Measurements from ENCODE around the gene MYOM3. TPM values are rescaled to one million over a fixed set of nuclear protein-coding genes. Genes with fewer than 3 reads are reported as not detected.

Gene MYOM3
- polyA plus RNA-seq, 1 experiment: not detected

DNA sequence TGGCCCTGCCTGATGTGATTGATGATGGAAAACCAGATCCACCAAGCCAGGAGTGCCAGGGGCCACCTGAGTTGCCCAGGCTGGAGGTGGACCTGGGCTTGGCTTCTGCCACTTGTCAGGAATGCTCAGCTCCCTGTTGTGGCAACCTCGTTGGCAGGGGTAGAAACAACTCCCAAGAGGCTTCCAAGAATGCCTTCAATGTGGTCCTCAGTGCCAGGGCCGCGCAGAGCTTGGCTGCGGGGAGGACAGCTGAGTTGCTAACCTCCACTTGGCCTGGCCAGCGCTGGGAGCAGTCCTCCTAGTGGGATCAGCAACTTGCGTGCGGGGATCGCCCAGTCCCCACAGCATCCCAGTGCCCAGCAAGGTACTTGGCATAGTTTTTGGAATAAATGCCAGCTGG is 9.0 kb downstream of the MYOM3 start:
- H3K27ac ChIP-seq (ENCODE audit: low read depth, low read length): no peak overlapping the region
- POLR2A ChIA-PET: no interaction called here

DNA sequence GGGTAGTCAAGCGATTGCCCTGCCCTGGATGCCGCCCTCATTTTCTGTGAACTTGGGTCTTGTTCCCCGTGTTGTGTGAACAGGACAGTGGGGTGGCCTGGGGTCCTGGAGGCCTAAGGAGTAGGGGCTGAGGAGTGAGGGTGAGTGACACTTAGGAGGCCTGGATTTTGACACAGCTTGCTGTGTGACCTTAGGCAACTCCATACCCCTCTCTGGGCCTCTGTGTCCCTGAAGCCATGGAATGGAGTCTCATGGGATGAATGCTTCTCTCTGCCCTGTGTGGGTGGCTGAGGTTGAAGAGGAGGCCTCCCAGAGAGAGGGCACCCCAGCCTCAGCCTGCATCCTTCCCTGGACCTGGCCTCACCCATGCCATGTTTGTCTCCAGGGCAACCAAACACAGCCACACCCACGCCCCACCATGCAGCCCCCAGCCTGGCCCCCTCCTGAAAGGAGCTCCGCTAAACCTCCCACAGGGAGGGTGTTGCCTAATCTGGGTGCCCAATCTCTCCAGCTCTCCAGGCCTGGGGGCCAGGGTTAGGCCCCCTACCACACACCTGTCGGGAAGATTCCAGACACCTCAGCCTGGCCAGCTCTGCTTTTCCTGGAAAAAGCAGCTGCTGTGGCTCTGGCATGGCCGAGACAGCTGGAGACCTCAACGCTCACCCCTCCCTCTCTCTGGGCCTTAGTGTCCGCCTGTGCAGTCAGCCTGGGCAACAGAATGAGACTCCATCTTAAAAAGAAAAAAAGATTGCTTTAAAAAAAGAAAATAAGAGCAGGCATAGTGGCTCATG is 9.9 kb downstream of the MYOM3 start:
- H3K4me3 ChIP-seq (ENCODE audit: low read depth, low read length): no peak overlapping the region
- no peak for DNase-seq (ENCODE audit: low read depth, low spot score)
- ChIA-PET CTCF (interaction anchor here (1.5 kb wide), 1 partner anchor 31 kb away, joined by 4 read pairs; no protein-coding TSS in a partner anchor), POLR2A (no interaction called here)
- no peaks in the 10 kb centered on the region for H3K9me3 ChIP-seq (ENCODE audit: control insufficient read depth, insufficient read depth, low read length)
- peaks cover 3% of the 10 kb centered on the region for H3K27me3 ChIP-seq (ENCODE audit: control insufficient read depth, insufficient read depth, low read length)
- TF ChIP-seq, protein P1, sequence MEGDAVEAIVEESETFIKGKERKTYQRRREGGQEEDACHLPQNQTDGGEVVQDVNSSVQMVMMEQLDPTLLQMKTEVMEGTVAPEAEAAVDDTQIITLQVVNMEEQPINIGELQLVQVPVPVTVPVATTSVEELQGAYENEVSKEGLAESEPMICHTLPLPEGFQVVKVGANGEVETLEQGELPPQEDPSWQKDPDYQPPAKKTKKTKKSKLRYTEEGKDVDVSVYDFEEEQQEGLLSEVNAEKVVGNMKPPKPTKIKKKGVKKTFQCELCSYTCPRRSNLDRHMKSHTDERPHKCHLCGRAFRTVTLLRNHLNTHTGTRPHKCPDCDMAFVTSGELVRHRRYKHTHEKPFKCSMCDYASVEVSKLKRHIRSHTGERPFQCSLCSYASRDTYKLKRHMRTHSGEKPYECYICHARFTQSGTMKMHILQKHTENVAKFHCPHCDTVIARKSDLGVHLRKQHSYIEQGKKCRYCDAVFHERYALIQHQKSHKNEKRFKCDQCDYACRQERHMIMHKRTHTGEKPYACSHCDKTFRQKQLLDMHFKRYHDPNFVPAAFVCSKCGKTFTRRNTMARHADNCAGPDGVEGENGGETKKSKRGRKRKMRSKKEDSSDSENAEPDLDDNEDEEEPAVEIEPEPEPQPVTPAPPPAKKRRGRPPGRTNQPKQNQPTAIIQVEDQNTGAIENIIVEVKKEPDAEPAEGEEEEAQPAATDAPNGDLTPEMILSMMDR (IDR thresholded peaks at IDR 0.05; ENCODE audit: low read depth, low read length): no peak
- H3K27ac ChIP-seq (ENCODE audit: low read depth, low read length): no peak overlapping the region

More for the DNA sequence above, 9.0 kb downstream of the MYOM3 start:
- H3K27me3 ChIP-seq (ENCODE audit: control insufficient read depth, insufficient read depth, low read length): peaks cover 3% of the 10 kb centered on the region
- no peak for DNase-seq (ENCODE audit: low read depth, low spot score)
- TF ChIP-seq, protein P1 (IDR thresholded peaks at IDR 0.05; ENCODE audit: low read depth, low read length): no peak
- no peak overlapping the region for H3K4me3 ChIP-seq (ENCODE audit: low read depth, low read length)
- CTCF ChIA-PET: no interaction called here
- H3K9me3 ChIP-seq (ENCODE audit: control insufficient read depth, insufficient read depth, low read length): no peaks in the 10 kb centered on the region

DNA sequence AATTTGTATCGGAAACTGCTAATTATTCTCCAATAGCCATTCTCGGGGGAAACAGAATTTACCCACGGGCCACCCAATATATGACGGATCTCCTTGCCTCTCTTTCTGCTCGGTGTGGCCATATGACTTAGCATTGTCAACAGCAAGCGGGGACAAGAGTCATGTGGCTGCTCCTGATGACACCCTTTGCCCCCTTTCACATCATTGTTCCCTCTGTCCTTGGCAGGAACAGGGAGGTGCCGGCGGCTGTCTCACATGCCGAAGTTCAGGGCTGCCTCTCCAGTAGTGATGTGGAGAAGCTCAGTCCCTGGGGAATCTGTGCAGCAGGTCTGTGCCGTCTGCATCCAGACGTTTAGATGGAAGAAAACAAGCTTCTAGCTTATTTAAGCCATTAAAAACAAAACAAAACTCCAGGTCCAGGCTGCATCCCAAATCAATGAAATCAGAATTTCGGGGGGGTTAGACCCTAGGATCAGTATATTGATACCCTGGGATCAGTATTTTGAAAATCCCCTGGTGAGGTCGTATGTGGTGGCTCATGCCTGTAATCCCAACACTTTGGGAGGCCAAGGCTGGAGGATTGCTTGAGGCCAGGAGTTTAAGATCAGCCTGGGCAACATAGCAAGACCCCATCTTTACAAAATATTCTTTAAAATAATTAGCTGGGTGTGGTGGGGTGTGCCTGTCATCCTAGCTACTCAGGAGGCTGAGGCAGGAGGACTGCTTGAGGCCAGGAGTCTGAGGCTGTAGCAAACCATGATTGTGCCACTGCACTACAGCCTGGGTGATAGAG is 10.8 kb downstream of the MYOM3 start:
- no peak overlapping the region for H3K27ac ChIP-seq (ENCODE audit: low read depth, low read length)
- POLR2A ChIA-PET: no interaction called here
- no peaks in the 10 kb centered on the region for H3K9me3 ChIP-seq (ENCODE audit: control insufficient read depth, insufficient read depth, low read length)
- peaks cover 7% of the 10 kb centered on the region for H3K27me3 ChIP-seq (ENCODE audit: control insufficient read depth, insufficient read depth, low read length)
- DNase-seq (ENCODE audit: low read depth, low spot score): no peak
- CTCF ChIA-PET: interaction anchor here (1.5 kb wide), 1 partner anchor 30 kb away, joined by 4 read pairs; no protein-coding TSS in a partner anchor
- H3K4me3 ChIP-seq (ENCODE audit: low read depth, low read length): no peak overlapping the region
- TF ChIP-seq, protein P1 (IDR thresholded peaks at IDR 0.05; ENCODE audit: low read depth, low read length): no peak

DNA sequence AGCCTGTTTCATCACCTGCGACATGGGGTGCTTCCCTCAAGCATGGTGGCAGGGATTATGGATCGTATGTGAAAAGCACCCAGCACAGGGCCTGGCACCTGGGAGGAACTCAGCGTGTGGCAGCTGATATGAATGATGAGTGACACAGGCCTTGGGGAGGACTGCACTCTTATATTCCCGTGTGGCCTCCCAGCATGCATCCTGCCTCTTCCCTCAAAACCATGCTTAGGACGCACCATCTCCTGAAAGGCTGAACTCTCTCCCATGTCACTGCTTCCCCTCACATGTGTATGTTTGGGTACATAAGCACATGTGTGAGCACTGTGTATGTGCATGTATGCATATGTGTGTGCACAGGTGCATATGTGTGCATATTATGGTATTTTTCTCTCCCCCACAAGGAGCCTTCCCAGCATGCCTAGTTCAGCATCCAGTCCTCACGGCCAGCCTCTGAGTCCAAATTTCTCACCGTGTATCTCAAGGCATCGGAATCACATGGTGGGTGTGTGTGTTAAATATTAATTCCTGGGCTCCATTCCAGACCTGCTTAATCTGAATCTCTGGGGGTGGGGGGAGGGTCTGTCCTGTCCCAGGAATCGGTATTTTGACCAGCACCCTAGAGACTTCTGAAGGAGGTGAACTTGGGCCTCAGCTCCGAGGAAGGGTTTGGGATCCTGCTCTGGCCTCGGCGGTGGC is 12.8 kb downstream of the MYOM3 start:
- ChIA-PET CTCF (interaction anchor here (0.5 kb wide), 1 partner anchor 64 kb away, joined by 4 read pairs; no protein-coding TSS in a partner anchor), POLR2A (no interaction called here)
- Histone ChIP-seq H3K27me3 (ENCODE audit: control insufficient read depth, insufficient read depth, low read length) (peaks cover 17% of the 10 kb centered on the region), H3K9me3 (ENCODE audit: control insufficient read depth, insufficient read depth, low read length) (no peaks in the 10 kb centered on the region), H3K27ac (ENCODE audit: low read depth, low read length) (no peak overlapping the region), H3K4me3 (ENCODE audit: low read depth, low read length) (no peak overlapping the region)
- DNase-seq (ENCODE audit: low read depth, low spot score): no peak
- TF ChIP-seq, protein P1 (IDR thresholded peaks at IDR 0.05; ENCODE audit: low read depth, low read length): no peak
